Heart left ventricle (tissue), 16 donors: ENCODE data around the gene TNS3. TPM values are rescaled to one million over a fixed set of nuclear protein-coding genes. Genes with fewer than 3 reads are reported as not detected.

Source experiments
- ATAC-seq, 4 donors: fragments of 200-7000 bp; cut with Tn5 transposase; one replicate each; pipeline ENCODE4 v1.9.1; 2020 to 2022; ENCODE audit warnings: moderate library complexity in 4 of 4, mild to moderate bottlenecking in 3 of 4, moderate number of reproducible peaks in 1 of 4
- DNase-seq, 5 donors: peaks; one replicate each; pipeline ENCODE4 v3.0.0-alpha.2; 2020
- H3K27ac ChIP-seq, 12 donors: fragments of 200-600 bp; sonication (generic) in 4 of 12; one replicate each; pipeline versions ENCODE4 v1.5.0 to v1.8.0; 2016 to 2022; ENCODE audit warnings: mild to moderate bottlenecking in 2 of 12
- H3K27me3 ChIP-seq, 9 donors: fragments of 200-600 bp; sonication (generic) in 2 of 9; one replicate each; pipeline versions ENCODE4 v1.5.1 to v1.8.0; 2016 to 2022; ENCODE audit warnings: mild to moderate bottlenecking in 3 of 9
- H3K36me3 ChIP-seq, 9 donors: fragments of 200-600 bp; sonication (generic) in 2 of 9; one replicate each; pipeline versions ENCODE4 v1.5.0 to v1.8.0; 2018 to 2022; ENCODE audit warnings: mild to moderate bottlenecking in 2 of 9
- H3K4me1 ChIP-seq, 12 donors: fragments of 200-600 bp; sonication (generic) in 4 of 12; one replicate each; pipeline versions ENCODE4 v1.5.0 to v1.8.0; 2016 to 2022; ENCODE audit warnings: mild to moderate bottlenecking in 3 of 12
- H3K4me3 ChIP-seq, 12 donors: fragments of 200-600 bp; sonication (generic) in 4 of 12; one replicate each; pipeline versions ENCODE4 v1.5.0 to v1.8.0; 2017 to 2022; ENCODE audit warnings: mild to moderate bottlenecking in 9 of 12, moderate library complexity in 4 of 12
- H3K9me3 ChIP-seq, 12 donors: fragments of 200-600 bp; sonication (generic) in 4 of 12; one replicate each; pipeline versions ENCODE4 v1.5.0 to v1.8.0; 2016 to 2022; ENCODE audit warnings: mild to moderate bottlenecking in 1 of 12
- POLR2A ChIP-seq, 2 donors: fragments of 450-650 bp; IDR thresholded peaks; one replicate each; pipeline ENCODE4 v1.6.1; 2017; ENCODE audit warnings: antibody characterized with exemption in 2 of 2, mild to moderate bottlenecking in 2 of 2, moderate library complexity in 2 of 2
- WGBS, 4 donors: extraction: QIAGEN DNeasy Blood & Tissue Kit in 2 of 4; methylation state at CpG; one replicate each; pipeline versions ENCODE4 v1.1.5 to v1.1.7; 2013 to 2018; 5-methylcytosine and 5-hydroxymethylcytosine counted together
- intact Hi-C, 10 donors: fragments of 100-400 bp; cut with DNase I; formaldehyde crosslinking; loops; one replicate each; pipeline versions ENCODE4 v1.11.1 to v1.14.2; 2022
- polyA plus RNA-seq, 2 donors: library from polyadenylated mRNA; stranded (reverse); fragments of 200-250 nt; gene quantifications; one replicate each; pipeline ENCODE4 v1.2.3, GENCODE V29; 2013
- total RNA-seq, 9 donors: library from RNA; depleted of rRNA in 2 of 9; stranded (reverse); fragments of >200 nt in 2 of 9; fragmentation: NEBNext Ultra II Directional in 3 of 9; extraction: Animal tissue kit (Norgen Biotek cat#: 25700) in 3 of 9; gene quantifications; one replicate each; pipeline versions ENCODE4 v1.1.0 to v1.2.4, GENCODE V29; 2016 to 2023
- TF ChIP-seq, protein P1 (sequence below), 12 donors: fragments of 200-600 bp; sonication (generic) in 4 of 12; IDR thresholded peaks; one replicate each; pipeline versions ENCODE4 v1.5.0 to v1.8.0; 2018 to 2022; ENCODE audit warnings: antibody characterized with exemption in 12 of 12, mild to moderate bottlenecking in 5 of 12
- donor health status: ischemic (EF 13 %, LVEDD 7.1; RV severe dilation, severe dysfunction).
- donor health status: healthy with polysubstance abuse.
- donor health status: DM: no; HTN: yes; CAD: no.
- donor health status: DM: no; HTN: no; CAD: no.
- donor health status: ischemic (EF 25% LVEDD 6.9; RV normal size, moderate dysfunction).
- donor health status: ischemic (EF 25% LVEDD 5.7; RV mildly dilated, moderate dysfunction).
- donor health status: healthy.
- donor health status: DM: yes; HTN: yes; CAD: no.
- donor health status: ischemic (EF 35%, LVEDD 5.7; RV mildly dilated, moderate dysfunction).
- donor health status: nonischemic (EF 11% LVEDD 7.7; RV severe dilation, severe dysfunction).
- donor health status: DM: yes; HTN: yes; CAD: no.
- donor health status: PGD.
- donor health status: ischemic (EF 29% LVEDD 5.4; RV normal size, mild dysfunction).
- donor health status: nonischemic (EF 23%, LVEDD 6.1; RV moderate dilation, normal function).

Gene TNS3
- total and polyA plus RNA-seq, 11 donors = 10.1 to 116 (median 32.7) TPM

DNA sequence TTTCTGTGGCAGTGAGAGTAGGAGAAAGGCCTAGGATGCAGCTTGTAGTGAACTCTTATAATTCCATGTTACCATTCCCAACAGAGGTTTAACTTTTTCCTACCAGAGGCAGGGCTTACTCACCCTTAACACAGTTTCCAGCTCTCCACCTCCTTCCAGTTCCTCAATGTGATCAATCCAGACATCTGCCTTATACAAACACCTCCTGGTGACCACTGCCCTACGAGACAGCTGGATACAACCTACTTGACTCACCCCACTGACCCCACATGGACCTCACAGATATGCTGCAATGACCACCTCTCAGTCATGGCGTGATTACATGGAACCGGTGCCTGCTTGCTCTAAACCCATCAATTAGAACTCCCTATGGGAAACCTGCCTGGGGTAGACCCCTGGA is 326.5 kb downstream of the TNS3 start:
- DNase-seq = no peak
- H3K4me1 ChIP-seq = peaks cover 0 to 18% (median 16%) of the 10 kb centered on the region in 12 donors
- no peak overlapping the region for H3K27ac ChIP-seq
- 93 to 97% (median 96%) methylated on average over 2 to 3 of the region's 3 CpGs for WGBS, 4 donors
- intact Hi-C loops = loop anchor here in 8 of 10 donors (2.0 to 10.0 kb wide), 9 partner anchors 75 to 1361 kb away; partner anchors contain the start of gene IGFBP3 (in 1 of the 8)
- TF ChIP-seq, protein P1, sequence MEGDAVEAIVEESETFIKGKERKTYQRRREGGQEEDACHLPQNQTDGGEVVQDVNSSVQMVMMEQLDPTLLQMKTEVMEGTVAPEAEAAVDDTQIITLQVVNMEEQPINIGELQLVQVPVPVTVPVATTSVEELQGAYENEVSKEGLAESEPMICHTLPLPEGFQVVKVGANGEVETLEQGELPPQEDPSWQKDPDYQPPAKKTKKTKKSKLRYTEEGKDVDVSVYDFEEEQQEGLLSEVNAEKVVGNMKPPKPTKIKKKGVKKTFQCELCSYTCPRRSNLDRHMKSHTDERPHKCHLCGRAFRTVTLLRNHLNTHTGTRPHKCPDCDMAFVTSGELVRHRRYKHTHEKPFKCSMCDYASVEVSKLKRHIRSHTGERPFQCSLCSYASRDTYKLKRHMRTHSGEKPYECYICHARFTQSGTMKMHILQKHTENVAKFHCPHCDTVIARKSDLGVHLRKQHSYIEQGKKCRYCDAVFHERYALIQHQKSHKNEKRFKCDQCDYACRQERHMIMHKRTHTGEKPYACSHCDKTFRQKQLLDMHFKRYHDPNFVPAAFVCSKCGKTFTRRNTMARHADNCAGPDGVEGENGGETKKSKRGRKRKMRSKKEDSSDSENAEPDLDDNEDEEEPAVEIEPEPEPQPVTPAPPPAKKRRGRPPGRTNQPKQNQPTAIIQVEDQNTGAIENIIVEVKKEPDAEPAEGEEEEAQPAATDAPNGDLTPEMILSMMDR (IDR thresholded peaks at IDR 0.05) = no peak
- TF ChIP-seq POLR2A (IDR thresholded peaks at IDR 0.05) = no peak
- H3K36me3 ChIP-seq = no peaks in the 10 kb centered on the region
- ATAC-seq = no peak
- H3K27me3 ChIP-seq = no peaks in the 10 kb centered on the region
- H3K4me3 ChIP-seq = no peak overlapping the region
- no peaks in the 10 kb centered on the region for H3K9me3 ChIP-seq

DNA sequence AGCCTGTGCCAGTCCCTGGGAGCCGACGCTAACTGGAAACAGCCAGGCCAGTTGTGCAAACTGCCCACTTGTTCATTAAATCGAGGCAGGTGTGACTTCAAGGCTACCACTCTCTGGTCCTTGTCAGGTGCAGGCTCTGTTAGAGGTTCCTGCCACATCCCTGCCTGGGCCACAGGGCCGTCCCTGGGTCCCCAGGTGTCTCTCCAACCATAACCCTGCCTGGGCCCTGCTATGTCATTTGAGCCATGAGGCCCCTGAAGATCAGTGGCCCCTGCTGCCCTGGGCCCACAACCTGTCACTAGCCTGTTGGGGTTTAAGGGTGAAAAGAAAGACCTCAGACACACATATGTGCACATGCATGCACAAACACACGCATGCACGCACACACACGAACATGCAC is 326.9 kb downstream of the TNS3 start:
- no peaks in the 10 kb centered on the region for H3K36me3 ChIP-seq
- H3K27ac ChIP-seq = peak overlapping the region in 2 of 12 donors; percentile 90
- DNase-seq = no peak
- H3K9me3 ChIP-seq = peaks cover 0 to 3% (median 0%) of the 10 kb centered on the region in 12 donors
- WGBS, 4 donors = 86 to 87% (median 86%) methylated on average over 7 of the region's 7 CpGs
- peak overlapping the region in 1 of 12 donors; percentile 67 for H3K4me3 ChIP-seq
- H3K4me1 ChIP-seq = peaks cover 0 to 18% (median 16%) of the 10 kb centered on the region in 12 donors
- no peak for TF ChIP-seq POLR2A (IDR thresholded peaks at IDR 0.05)
- TF ChIP-seq, protein P1 (IDR thresholded peaks at IDR 0.05) = no peak
- intact Hi-C loops = loop anchor here in 8 of 10 donors (2.0 to 10.0 kb wide), 9 partner anchors 74 to 1360 kb away; partner anchors contain the start of gene IGFBP3 (in 1 of the 8)
- no peaks in the 10 kb centered on the region for H3K27me3 ChIP-seq
- no peak for ATAC-seq

DNA sequence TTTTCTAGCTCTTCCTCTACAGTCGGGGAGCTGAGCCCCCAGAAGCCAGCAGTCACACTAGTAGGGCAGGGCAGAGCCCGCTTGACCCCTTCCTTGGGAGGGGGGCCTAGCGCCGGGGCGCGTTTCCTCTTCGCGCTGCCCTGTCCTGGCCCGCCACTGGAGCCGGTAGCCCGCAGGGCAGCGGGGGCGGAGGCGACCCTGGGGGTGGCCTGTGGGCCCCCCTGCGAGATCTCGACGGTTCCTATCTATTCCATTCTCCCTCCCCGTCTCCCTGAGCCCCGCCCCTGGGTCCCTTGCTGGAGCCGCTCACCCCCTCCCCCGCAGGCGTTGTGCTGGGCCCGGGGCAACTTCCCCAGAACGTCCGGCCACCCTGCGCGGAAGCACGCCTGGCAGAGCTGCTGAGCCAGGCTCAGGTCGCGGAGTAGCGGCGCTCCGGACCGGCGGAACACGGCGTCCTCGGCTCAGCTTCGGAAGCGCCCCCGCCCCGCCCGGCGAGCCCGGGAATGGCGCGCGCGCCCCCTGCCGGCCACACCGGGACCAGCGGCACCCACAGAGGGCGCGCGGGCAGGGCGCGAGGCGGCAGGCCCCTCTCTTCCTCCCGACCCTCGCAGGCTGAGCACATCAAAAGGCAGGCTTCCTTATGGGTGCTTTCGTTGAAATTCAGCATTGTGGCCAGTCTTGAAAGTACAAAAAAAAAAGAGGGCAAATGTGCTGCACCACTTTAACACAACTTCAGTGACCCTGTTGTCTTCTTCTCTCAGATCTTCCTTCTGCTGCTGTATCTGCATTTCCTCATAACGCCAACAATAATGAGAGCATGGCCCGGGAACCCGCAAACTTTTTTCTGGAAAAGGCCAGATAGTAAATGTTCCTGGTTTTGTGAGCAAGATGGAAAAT is 327.6 kb downstream of the TNS3 start:
- Histone ChIP-seq H3K4me3 (peak overlapping the region; percentile 39 to 80 (median 61)), H3K36me3 (no peaks in the 10 kb centered on the region), H3K4me1 (peaks cover 0 to 18% (median 16%) of the 10 kb centered on the region in 12 donors), H3K9me3 (peaks cover 0 to 7% (median 0%) of the 10 kb centered on the region in 12 donors), H3K27me3 (no peaks in the 10 kb centered on the region), H3K27ac (peak overlapping the region; percentile 79 to 98 (median 90))
- WGBS, 4 donors = 2 to 6% (median 2%) methylated on average over 21 to 64 of the region's 64 CpGs
- peak in 1 of 2 donors; percentile 57 for TF ChIP-seq POLR2A (IDR thresholded peaks at IDR 0.05)
- TF ChIP-seq, protein P1 (IDR thresholded peaks at IDR 0.05) = peak; percentile 63 to 100 (median 98)
- peak; percentile 82 to 95 (median 92) for ATAC-seq
- peak; percentile 82 to 92 (median 89) for DNase-seq
- intact Hi-C loops = loop anchor here (1.0 to 10.0 kb wide), 15 partner anchors 62 to 1363 kb away; partner anchors contain the start of gene IGFBP3 (in 2 of the 10)

DNA sequence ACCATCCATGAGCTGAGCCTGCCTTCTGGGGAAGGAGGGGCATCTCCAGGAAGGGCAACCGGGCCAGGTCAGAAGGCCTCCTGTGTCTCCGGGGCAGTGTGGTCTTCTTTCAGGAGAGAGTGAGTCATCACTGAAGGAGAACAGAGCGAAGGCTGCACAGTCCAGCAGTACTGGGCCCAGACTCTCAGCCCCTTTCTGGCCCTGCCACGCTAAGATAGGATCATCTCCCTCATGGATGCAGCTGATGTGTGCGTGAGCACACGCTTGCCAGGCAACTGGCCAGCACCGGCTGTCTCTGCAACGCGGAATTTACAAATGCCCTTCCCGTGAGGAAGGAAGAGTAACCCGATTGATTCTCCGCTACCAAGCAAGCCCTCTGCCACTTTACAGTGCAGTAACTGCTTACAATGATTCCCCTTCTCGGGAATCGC is 328.2 kb downstream of the TNS3 start:
- DNase-seq (peak in 3 of 5 donors; percentile 34 to 57 (median 40)), ATAC-seq (peak; percentile 72 to 86 (median 78))
- no peaks in the 10 kb centered on the region for H3K27me3 ChIP-seq
- TF ChIP-seq, protein P1 (IDR thresholded peaks at IDR 0.05) = no peak
- no peak for TF ChIP-seq POLR2A (IDR thresholded peaks at IDR 0.05)
- peak overlapping the region; percentile 39 to 80 (median 61) for H3K4me3 ChIP-seq
- WGBS, 4 donors = 1 to 7% (median 4%) methylated on average over 11 to 14 of the region's 14 CpGs
- peaks cover 0 to 7% (median 0%) of the 10 kb centered on the region in 12 donors for H3K9me3 ChIP-seq
- peaks cover 0 to 18% (median 16%) of the 10 kb centered on the region in 12 donors for H3K4me1 ChIP-seq
- H3K27ac ChIP-seq = peak overlapping the region; percentile 79 to 98 (median 90)
- intact Hi-C loops = loop anchor here (1.0 to 10.0 kb wide), 15 partner anchors 61 to 1362 kb away; partner anchors contain the start of gene IGFBP3 (in 2 of the 10)
- no peaks in the 10 kb centered on the region for H3K36me3 ChIP-seq
